Left renal cortex interstitium (tissue), 4 donors: ENCODE measurements around the gene MMAA. TPM values are rescaled to one million over a fixed set of nuclear protein-coding genes. Genes with fewer than 3 reads are reported as not detected.
"Not testable (repeated sequence)": the region's sequence is repeated elsewhere in the genome, so short reads cannot be mapped to it uniquely, and the experiment has no call there.

Experiments used
- DNase-seq, 4 donors: peaks; one replicate each; pipeline ENCODE4 v3.0.0-alpha.2; 2013; ENCODE audit warnings: low read depth in 4 of 4, low spot score in 2 of 4, missing footprints in 1 of 4
- polyA plus RNA-seq, 4 donors: library from polyadenylated mRNA; unstranded; fragments of 120-200 nt; gene quantifications; one replicate each; pipeline ENCODE4 v1.2.1, GENCODE V29; 2013; ENCODE audit not compliant: insufficient read length in 4 of 4

Gene MMAA
- 10 to 100 TPM; 10.5 to 14.5 (median 12.3) TPM for polyA plus RNA-seq

GRCh38 chr4:145618932-145619638, at the start of gene MMAA:
TSS of gene MMAA (plus strand) at chr4:145619385. CDS start at chr4:145639140, 19,755 bp downstream.
- peak; percentile 77 to 88 (median 85) for DNase-seq

DNA sequence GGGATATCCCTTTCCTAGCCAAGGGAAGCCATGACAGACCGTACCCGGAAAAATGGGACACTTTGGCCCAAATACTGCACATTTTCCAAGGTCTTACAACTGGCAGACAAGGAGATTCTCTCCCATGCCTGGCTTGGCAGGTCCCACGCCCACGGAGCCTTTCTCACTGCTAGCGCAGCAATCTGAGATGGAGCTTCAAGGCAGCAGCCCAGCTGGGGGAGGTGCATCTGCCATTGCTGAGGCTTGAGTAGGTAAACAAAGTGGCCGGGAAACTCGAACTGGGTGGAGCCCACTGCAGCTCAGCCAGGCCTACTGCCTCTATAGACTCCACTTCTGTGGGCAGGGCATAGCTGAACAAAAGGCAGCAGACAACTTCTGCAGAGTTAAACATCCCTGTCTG, 44.6 kb upstream of the MMAA start:
- DNase-seq, result not testable (repeated sequence)

DNA sequence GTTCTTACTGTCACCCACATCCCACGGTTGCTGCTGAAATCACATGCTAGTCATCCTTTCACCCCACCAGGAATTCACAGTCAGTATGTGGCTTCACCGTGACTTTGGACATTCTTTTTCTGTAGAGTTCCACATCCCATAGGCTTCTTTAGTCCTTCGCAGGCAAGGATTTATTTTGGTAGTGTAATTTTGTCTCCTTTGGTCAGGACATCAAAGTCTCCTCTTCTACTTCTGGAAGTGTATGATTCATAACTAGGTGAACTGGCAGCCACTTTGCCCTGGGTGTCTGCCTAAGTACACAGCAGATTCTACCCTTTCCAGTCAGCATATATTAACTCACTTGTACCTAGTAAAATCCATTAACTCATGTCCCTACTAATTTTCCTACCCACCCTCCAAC, 38.3 kb upstream of the MMAA start:
- no peak for DNase-seq

DNA sequence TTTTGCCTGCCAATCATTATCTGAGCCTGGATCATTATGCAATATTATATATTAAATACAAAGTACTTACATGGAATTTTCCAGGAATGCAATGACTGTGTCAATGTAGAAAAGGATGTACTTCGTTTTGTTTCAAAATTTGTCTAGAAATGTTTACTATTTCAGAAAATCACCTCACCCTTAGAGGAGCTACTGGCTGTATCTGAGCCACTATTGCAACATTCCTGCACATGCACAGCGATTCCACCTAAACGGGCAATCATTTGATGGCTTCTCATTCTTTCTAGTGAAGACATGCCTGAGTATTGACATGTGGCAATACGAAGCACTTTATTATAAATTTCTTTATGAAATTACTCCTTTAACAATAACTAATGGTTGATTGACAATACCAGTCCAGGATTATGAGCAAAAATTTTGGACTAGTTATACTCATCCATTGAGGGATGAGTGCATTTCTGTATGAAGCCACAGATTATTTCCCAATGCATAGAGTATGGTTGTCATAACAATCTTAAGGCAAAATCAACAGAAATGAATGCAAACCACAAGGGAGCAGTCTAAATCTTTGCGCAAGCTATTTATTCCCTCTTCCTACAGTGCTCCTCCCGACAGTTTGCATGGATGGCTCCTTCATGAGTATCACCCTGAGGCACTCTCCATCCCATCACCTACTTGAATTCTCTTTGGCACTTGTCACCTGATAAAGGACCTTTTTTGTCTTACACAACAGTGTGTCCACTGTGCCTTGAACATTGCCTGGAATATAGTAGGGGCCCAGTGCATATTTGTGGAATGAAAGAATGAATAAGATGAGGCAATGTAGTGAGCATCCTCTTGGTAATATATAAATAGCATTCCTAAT, 35.8 kb upstream of the MMAA start:
- DNase-seq, result no peak

GRCh38 chr4:145587088-145587754, 32.0 kb upstream of the MMAA start:
- DNase-seq, result no peak

DNA sequence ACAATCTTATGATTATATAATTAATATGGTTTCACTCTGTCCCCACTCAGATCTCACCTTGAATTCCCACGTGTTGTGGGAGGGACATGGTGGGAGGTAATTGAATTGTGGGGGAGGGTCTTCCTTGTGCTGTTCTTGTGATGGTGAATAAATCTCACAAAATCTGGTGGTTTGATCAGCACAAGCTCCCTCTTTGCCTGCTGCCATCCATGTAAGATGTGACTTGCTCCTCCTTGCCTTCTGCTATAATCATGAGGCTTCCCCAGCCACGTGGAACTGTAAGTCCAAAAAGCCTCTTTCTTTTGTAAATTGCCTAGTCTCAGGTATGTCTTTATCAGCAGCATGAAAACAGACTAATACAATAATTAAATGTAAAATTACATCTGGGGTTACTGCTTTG, 29.8 kb upstream of the MMAA start:
- not testable (repeated sequence) for DNase-seq

DNA sequence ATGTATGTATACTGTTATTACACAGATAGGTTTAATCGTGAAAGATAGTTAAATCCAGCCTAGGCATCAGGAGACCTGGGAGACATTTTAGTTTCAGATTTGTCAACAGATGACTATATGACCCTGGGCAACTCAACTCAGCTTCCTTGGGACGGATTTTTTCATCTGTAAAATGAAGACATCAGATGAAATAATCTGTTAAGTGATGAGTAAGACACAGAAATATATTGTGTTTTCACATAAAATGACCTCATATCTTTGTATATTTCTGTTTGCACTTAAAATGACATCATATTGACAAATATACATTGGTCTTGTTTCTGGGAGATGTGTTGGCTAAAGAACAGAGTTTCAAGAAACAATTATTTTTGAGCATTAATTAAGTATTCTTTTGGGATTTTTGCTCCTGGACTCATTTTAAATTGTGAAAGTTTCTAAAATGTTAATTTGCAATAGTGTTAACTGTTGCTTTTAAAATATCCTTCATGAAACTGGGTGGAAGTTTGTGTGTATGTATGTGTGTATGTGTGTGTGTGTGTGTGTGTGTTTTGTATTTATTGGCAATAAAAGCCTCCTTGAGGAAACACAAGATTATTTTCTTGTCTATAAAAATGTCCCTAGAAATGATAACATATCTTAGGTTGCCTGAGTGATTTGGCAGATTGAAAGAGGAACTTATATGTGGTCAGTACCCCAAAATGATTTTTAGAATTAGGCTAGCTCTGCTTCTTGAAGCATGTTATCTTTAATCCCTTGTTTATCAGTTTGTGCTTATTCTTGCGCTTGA, 29.1 kb upstream of the MMAA start:
- no peak for DNase-seq

DNA sequence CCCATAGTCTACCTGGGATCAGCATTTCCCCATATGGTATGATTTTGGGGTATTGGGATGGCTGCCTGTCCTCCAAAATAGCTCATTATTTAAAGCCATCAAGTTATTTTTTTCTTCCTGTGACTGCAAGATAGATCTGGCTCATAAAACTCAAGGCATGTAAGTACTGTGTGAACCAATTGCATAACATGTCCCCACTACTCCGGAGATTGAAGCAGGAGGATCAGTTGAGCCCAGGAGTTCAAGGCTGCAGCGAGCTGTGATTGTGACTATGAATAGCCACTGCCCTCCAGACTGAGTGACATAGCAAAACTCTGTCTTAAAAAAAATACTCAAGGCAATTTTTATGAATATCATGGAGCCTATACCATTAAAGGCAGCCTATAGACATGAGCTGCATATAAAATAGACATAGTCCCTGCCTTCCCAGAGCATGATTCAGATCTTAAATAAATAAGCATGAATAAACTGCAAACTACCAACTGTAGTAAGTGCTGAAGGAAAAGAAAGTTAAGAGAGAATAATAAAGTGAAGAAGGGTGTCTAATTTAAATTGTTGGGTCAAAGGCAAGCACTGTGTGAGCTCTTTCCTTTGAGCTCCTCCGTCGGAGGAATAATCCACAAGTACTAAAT, 16.9 kb upstream of the MMAA start:
- DNase-seq, result no peak

- DNase-seq, result no peak
Measured at GRCh38 chr4:145605941-145606340, 13.2 kb upstream of the MMAA start.

DNA sequence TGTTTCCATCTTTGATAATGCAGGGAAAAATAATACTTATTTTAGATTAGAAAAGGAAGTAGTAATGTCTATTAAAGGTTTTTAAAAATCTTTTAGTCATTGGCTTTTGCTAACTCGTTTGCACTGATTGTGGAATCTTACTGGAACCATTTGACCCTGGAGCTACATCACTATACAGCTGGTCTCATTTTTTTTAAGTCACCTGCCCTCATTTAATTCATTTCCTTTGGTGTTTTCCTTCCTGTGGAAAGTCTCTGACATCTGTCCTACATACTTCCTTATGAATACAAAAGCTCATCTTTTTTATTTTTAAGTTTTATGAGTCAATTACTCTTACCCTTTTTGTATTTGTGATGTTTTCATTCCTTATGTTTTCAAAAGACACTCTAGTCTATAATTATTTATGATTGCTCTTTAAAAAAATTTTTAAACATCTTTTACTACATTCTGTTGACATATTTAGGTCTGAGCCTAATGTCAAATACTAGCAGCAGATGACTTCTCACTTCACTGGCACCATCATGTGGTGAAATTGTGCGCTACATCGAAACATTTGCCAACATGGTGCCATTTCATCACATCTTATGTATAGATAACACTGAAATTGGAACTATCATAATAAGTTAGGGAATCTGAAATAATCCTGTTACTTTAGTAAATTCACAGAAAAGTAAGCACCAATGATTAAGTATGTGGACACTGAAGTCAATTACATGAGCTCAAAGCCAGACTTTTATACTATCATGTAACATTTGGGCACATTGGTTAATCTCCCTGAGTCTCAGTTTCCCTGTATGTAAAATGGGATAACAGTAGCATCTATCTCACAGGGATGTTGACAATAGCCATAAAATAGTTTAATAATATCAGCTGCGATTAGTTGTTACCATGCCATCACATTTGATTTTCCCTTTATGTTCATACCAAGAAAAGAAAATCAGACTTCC, 9.4 kb upstream of the MMAA start:
- DNase-seq, result peak in 2 of 4 donors; percentile 39 to 60

- DNase-seq, result no peak
Measured at GRCh38 chr4:145613566-145614232, 5.5 kb upstream of the MMAA start.

- no peak for DNase-seq
Measured at GRCh38 chr4:145614233-145614610, 5.0 kb upstream of the MMAA start.

GRCh38 chr4:145618210-145618931, 814 bp upstream of the MMAA start:
- DNase-seq, result no peak

- DNase-seq, result peak in 3 of 4 donors; percentile 69 to 88 (median 71)
Measured at GRCh38 chr4:145619639-145619996, 433 bp downstream of the MMAA start.

GRCh38 chr4:145622067-145622466, 2.9 kb downstream of the MMAA start:
- not testable (repeated sequence) for DNase-seq

- DNase-seq, result no peak
Measured at GRCh38 chr4:145623831-145624230, 4.6 kb downstream of the MMAA start.

DNA sequence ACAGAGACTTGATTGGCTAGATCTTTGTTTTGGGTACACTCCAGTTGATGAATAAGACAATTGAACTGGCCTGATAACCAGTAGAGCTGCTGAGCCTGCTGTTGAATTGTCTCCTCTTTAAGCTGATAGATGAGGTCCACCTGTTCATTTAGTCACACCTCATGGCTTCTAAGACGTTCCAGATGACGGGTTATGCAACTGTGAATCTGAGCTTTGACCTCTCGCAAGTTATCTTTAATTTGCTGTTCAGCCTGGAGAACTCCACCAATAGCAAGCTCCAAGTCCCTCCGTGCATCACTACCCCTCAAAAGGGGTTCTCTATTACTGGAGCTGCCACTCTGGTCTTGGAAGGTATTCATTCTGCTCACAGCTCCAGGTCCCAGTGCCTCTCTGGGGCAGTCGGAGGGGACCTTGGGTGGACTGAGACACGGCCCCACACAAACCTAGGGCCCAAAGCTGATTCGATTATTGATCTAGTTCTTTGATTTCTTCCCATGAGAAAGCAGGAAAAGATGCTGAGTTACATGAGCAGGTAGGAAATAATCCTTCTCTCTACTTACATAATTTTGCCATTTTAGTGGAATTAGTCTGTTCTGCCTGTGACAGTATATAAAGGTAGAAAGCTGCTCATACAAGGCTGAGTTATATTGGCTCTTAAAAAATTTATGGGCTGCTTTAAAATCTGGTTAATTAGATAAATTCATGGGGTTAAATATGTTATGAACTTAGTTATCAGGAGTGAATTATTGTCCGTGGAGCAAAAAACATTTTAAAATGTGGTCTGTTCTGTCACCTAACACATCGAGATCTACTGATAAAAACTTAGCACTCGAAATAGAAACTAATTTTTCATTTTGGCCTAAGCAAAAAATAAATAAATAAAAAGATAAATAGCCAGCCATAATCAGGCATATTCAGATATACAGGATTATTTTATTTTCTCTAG, 6.8 kb downstream of the MMAA start:
- DNase-seq, result no peak
